RWPE2 (cell line): Measurements from ENCODE around the gene ATP12A.

Source experiments
- ATAC-seq: fragments of 200-7000 bp; cut with Tn5 transposase; 3 replicates; pipeline ENCODE4 v1.9.1; 2021; ENCODE audit warnings: low read depth
- DNase-seq: peaks from one replicate; pipeline ENCODE4 v3.0.0-alpha.2; 2020; ENCODE audit warnings: low spot score
- H3K27ac ChIP-seq: fragments of 450-650 bp; 2 replicates; pipeline ENCODE4 v1.5.1; 2017; ENCODE audit warnings: mild to moderate bottlenecking; ENCODE audit not compliant: poor library complexity, severe bottlenecking
- H3K27me3 ChIP-seq: fragments of 250-450 bp; sonication (Bioruptor Pico); 2 replicates; pipeline ENCODE4 v1.5.1; 2021; ENCODE audit warnings: mild to moderate bottlenecking, moderate library complexity; ENCODE audit not compliant: insufficient read depth, poor library complexity, severe bottlenecking
- H3K36me3 ChIP-seq: fragments of 250-450 bp; sonication (Bioruptor Pico); 2 replicates; pipeline ENCODE4 v1.5.1; 2020; ENCODE audit warnings: low read depth, mild to moderate bottlenecking, moderate library complexity
- H3K4me1 ChIP-seq: fragments of 250-450 bp; sonication (Bioruptor Pico); 2 replicates; pipeline ENCODE4 v1.5.1; 2021; ENCODE audit warnings: mild to moderate bottlenecking, moderate library complexity; ENCODE audit not compliant: insufficient read depth, poor library complexity, severe bottlenecking
- H3K4me3 ChIP-seq: fragments of 250-450 bp; sonication (Bioruptor Pico); 2 replicates; pipeline ENCODE4 v1.5.1; 2021; ENCODE audit warnings: mild to moderate bottlenecking, moderate library complexity; ENCODE audit not compliant: severe bottlenecking
- H3K9me3 ChIP-seq: fragments of 250-450 bp; sonication (Bioruptor Pico); 2 replicates; pipeline ENCODE4 v1.5.1; 2021; ENCODE audit warnings: mild to moderate bottlenecking, moderate library complexity; ENCODE audit not compliant: severe bottlenecking
- TF ChIP-seq, protein P1 (sequence below): fragments of 450-650 bp; IDR thresholded peaks from one replicate; pipeline ENCODE4 v1.5.1; 2017; ENCODE audit warnings: mild to moderate bottlenecking, moderate library complexity; ENCODE audit not compliant: poor library complexity, severe bottlenecking

Gene ATP12A

DNA sequence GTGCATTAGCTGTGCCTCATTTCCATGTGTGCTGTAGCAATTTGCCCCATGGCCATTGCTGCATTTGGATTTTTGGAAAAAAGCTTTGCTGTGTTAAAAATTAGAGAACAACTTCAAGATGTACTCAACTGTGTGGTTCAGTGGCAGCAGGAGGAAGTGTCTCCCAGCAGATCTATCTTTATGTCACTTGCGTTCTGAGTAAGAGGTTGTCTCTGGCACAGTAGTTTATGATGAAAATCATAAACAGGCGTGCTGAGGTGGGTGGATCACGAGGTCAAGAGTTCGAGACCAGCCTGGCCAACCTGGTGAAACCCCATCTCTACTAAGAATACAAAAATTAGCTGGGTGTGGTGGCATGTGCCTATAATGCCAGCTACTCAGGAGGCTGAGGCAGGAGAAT, 54.7 kb downstream of the ATP12A start:
- no peak for ATAC-seq
- no peak overlapping the region for H3K27ac ChIP-seq
- no peaks in the 10 kb centered on the region for H3K4me1 ChIP-seq
- no peaks in the 10 kb centered on the region for H3K36me3 ChIP-seq
- TF ChIP-seq, protein P1, sequence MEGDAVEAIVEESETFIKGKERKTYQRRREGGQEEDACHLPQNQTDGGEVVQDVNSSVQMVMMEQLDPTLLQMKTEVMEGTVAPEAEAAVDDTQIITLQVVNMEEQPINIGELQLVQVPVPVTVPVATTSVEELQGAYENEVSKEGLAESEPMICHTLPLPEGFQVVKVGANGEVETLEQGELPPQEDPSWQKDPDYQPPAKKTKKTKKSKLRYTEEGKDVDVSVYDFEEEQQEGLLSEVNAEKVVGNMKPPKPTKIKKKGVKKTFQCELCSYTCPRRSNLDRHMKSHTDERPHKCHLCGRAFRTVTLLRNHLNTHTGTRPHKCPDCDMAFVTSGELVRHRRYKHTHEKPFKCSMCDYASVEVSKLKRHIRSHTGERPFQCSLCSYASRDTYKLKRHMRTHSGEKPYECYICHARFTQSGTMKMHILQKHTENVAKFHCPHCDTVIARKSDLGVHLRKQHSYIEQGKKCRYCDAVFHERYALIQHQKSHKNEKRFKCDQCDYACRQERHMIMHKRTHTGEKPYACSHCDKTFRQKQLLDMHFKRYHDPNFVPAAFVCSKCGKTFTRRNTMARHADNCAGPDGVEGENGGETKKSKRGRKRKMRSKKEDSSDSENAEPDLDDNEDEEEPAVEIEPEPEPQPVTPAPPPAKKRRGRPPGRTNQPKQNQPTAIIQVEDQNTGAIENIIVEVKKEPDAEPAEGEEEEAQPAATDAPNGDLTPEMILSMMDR, result no peak
- no peak overlapping the region for H3K4me3 ChIP-seq
- H3K9me3 ChIP-seq, result no peaks in the 10 kb centered on the region
- H3K27me3 ChIP-seq, result no peaks in the 10 kb centered on the region
- DNase-seq, result no peak

DNA sequence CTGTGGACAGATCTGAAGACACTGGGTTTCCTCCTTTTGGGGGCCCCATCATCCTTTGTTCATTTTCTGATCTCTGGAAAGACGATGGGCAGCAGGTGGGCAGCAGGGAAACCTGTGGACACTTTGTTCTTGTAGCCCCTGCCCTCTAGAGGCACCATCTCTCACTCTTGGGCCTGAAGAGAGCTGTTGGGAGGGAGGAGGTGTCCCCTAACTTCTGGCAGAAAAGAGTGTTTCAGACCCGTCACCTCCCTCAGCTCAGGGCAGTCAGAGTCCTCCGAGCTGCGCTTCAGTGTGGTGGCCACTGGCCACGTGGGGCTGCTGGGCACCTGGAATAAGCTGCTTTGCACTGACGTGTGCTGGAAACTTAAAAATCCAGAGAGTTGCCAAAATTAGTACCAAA, 56.8 kb downstream of the ATP12A start:
- H3K9me3 ChIP-seq, result no peaks in the 10 kb centered on the region
- ATAC-seq, result no peak
- H3K27me3 ChIP-seq, result no peaks in the 10 kb centered on the region
- H3K4me3 ChIP-seq, result no peak overlapping the region
- H3K4me1 ChIP-seq, result no peaks in the 10 kb centered on the region
- H3K36me3 ChIP-seq, result no peaks in the 10 kb centered on the region
- no peak for DNase-seq
- no peak overlapping the region for H3K27ac ChIP-seq
- TF ChIP-seq, protein P1, result no peak

DNA sequence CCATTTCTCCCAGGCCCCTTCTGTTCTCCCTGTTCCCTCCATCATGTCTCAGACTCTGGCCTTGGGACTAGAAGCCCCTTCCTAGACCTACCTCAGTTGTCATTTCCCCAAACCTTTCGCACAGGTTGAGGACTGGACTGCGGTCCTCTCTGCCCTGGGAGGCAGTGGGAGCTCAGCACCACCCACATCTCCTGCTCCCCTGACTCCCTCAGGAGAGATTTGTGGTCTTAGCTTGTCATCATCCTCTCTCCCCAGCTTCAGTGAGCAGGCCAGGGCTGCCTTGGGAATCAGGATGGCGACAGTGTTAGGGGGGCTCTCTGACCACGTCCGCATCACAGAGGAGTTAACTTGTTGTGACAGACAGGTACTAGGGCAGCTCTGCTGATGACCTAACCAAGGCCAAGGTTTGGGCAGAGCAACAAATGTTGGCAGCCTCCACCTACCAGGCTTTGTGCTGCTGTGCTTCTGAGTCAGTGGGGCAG, 58.2 kb downstream of the ATP12A start:
- Histone ChIP-seq H3K9me3 (no peaks in the 10 kb centered on the region), H3K27ac (no peak overlapping the region), H3K36me3 (no peaks in the 10 kb centered on the region), H3K4me3 (no peak overlapping the region), H3K4me1 (no peaks in the 10 kb centered on the region), H3K27me3 (no peaks in the 10 kb centered on the region)
- ATAC-seq (no peak), DNase-seq (no peak)
- TF ChIP-seq, protein P1, result no peak

DNA sequence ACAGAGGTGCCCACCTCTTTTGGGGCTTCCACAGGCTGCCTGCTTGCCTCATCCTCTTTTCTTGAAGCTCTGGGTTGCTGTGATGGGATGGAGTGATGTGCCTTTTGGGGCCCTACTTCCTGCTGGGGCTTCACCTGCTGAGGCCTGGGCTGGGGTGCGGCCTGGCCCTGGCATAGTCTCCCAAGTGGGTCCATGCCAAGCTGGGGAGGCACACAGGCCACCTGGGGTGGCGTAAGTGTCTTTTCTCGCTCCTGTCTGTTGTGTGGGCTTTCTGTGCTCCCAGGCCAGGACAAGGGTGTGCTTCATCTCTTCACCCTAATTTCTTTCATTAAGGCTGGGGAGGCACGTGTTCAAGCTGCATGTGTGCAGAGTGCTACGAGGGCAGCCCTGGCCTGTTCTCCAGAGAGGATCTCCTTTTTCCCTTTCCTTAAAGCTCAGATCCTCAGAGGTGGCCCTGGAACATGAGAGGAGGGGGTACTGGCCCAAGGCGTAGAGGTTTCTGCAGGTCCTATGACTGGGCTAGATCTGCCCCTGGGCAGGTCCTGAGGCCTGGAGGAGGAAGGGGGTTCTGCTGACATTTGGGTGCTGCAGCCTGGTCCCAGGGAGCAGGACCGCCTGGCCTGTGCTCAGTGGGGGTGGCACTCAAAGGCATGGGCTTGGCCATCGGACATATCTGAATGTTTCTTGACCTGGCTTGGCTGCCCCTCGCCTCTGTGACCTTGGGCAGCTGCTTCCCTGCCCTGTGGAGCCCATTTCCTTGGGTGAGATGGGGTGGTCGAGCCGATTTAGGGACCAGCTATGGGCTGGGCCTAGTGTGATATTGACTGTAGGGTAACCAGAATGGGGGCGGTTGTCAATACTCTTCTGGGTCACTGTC, 60.0 kb downstream of the ATP12A start:
- DNase-seq, result no peak
- TF ChIP-seq, protein P1, result no peak

More for the DNA sequence above, 60.0 kb downstream of the ATP12A start:
- Histone ChIP-seq H3K27ac (no peak overlapping the region), H3K4me1 (no peaks in the 10 kb centered on the region), H3K4me3 (no peak overlapping the region), H3K9me3 (no peaks in the 10 kb centered on the region), H3K27me3 (no peaks in the 10 kb centered on the region), H3K36me3 (no peaks in the 10 kb centered on the region)
- ATAC-seq, result no peak
